ENCODE results near the gene SYT17.

Gene SYT17

GRCh38 chr16:19307587-19308241, 139.7 kb downstream of the SYT17 start:
- DNase-seq = no peak

- no peak for DNase-seq
Observed at GRCh38 chr16:19308392-19308791, 140.4 kb downstream of the SYT17 start.

DNA sequence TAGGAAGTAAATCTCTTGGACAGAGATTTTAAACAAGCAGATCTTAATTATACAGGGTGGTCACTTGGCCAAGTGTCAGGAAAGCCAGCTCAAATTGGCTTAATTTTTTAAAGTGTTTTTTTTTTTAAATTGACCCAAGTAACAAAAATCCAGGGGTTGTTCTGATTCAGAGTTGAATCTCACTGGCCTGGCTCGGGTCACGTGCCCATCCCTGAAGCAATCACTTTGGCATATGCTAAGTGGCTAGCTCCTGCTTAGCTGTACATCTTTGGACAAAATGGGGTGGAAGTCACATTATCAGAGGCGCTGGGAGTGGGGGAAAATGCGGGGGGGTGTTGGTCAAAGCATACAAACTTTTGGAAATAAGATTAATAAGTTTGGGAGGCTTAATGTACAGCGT, 141.1 kb downstream of the SYT17 start:
- DNase-seq = no peak

- no peak for DNase-seq
Observed at GRCh38 chr16:19314718-19315425, 146.8 kb downstream of the SYT17 start.

DNA sequence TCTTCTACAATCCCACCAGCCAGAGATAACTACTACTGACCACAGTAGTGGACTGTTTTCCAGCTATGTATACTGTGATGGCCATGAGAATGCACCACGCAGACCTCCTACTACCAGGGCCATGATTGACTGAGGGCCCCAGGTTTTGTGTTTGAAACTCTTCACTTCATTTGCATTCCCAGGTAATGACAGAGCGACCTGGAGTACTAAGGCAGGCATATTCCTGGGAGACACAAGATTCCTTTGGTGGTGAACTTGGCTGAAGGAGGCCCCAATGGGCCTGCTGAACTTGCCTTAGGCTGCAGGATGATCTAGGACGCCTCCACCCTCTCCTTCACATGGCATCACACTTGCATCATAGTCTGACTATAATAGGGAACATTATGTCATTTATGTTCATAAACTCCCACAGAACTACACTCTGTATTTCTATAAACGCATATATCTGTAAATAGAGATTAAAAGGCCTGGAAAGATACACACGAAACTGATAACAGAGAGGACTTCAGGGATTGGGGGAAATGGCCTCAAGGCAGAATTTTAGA, 147.9 kb downstream of the SYT17 start:
- no peak for DNase-seq

- no peak for DNase-seq
Observed at GRCh38 chr16:19316846-19317245, 148.8 kb downstream of the SYT17 start.
